ENCODE measurements around the gene SPIRE2. TPM values are rescaled to one million over a fixed set of nuclear protein-coding genes. Genes with fewer than 3 reads are reported as not detected.

SPIRE2 gene
- polyA plus RNA-seq, 1 donor from 2014 or later = 45.0 TPM

- Histone ChIP-seq H2AFZ (ENCODE audit: low read depth, low read length) (no peak overlapping the region), H3K9me2 (ENCODE audit: insufficient read depth, low read length) (no peaks in the 10 kb centered on the region), H3K4me3 (ENCODE audit: low read length) (no peak overlapping the region), H3K9ac (ENCODE audit: low read length) (no peak overlapping the region), H3K27me3 (ENCODE audit: insufficient read depth, low read depth, low read length) (no peaks in the 10 kb centered on the region), H4K20me1 (ENCODE audit: insufficient read depth) (no peaks in the 10 kb centered on the region), H3F3A (ENCODE audit: insufficient read depth, low read length, poor library complexity, severe bottlenecking) (no peaks in the 10 kb centered on the region), H3K27ac (ENCODE audit: low read length) (no peak overlapping the region), H3K79me2 (replicated peaks; ENCODE audit: insufficient read depth, low read length) (peaks cover 4% of the 10 kb centered on the region), H3K9me3 (ENCODE audit: low read length) (peaks cover 6% of the 10 kb centered on the region), H3K36me3 (ENCODE audit: insufficient read depth, low read length) (peaks cover 10% of the 10 kb centered on the region), H3K4me2 (ENCODE audit: low read length) (no peak overlapping the region)
- TF ChIP-seq CTCF (IDR thresholded peaks at IDR 0.05; ENCODE audit: poor library complexity, severe bottlenecking) = no peak
- TF ChIP-seq EZH2 (IDR thresholded peaks at IDR 0.05; ENCODE audit: borderline replicate concordance, insufficient read depth, low read length, poor library complexity, severe bottlenecking) = no peak
- TF ChIP-seq MXI1 (conservative IDR thresholded peaks at IDR 0.05; ENCODE audit: poor library complexity, severe bottlenecking) = no peak
- TF ChIP-seq, protein P1, sequence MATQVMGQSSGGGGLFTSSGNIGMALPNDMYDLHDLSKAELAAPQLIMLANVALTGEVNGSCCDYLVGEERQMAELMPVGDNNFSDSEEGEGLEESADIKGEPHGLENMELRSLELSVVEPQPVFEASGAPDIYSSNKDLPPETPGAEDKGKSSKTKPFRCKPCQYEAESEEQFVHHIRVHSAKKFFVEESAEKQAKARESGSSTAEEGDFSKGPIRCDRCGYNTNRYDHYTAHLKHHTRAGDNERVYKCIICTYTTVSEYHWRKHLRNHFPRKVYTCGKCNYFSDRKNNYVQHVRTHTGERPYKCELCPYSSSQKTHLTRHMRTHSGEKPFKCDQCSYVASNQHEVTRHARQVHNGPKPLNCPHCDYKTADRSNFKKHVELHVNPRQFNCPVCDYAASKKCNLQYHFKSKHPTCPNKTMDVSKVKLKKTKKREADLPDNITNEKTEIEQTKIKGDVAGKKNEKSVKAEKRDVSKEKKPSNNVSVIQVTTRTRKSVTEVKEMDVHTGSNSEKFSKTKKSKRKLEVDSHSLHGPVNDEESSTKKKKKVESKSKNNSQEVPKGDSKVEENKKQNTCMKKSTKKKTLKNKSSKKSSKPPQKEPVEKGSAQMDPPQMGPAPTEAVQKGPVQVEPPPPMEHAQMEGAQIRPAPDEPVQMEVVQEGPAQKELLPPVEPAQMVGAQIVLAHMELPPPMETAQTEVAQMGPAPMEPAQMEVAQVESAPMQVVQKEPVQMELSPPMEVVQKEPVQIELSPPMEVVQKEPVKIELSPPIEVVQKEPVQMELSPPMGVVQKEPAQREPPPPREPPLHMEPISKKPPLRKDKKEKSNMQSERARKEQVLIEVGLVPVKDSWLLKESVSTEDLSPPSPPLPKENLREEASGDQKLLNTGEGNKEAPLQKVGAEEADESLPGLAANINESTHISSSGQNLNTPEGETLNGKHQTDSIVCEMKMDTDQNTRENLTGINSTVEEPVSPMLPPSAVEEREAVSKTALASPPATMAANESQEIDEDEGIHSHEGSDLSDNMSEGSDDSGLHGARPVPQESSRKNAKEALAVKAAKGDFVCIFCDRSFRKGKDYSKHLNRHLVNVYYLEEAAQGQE (IDR thresholded peaks at IDR 0.05; ENCODE audit: borderline replicate concordance) = no peak
- TF ChIP-seq POLR2AphosphoS5 (IDR thresholded peaks at IDR 0.05) = no peak
- no peak for TF ChIP-seq TAF1 (IDR thresholded peaks at IDR 0.05; ENCODE audit: low read depth)
- no peak for TF ChIP-seq SMC3 (conservative IDR thresholded peaks at IDR 0.05; ENCODE audit: poor library complexity)
- no peak for TF ChIP-seq EP300 (conservative IDR thresholded peaks at IDR 0.05; ENCODE audit: poor library complexity, severe bottlenecking)
- TF ChIP-seq RAD21 (conservative IDR thresholded peaks at IDR 0.05) = no peak
These were observed 41.6 kb downstream of the SPIRE2 start for GRCh38 chr16:89869911-89870310.

DNA sequence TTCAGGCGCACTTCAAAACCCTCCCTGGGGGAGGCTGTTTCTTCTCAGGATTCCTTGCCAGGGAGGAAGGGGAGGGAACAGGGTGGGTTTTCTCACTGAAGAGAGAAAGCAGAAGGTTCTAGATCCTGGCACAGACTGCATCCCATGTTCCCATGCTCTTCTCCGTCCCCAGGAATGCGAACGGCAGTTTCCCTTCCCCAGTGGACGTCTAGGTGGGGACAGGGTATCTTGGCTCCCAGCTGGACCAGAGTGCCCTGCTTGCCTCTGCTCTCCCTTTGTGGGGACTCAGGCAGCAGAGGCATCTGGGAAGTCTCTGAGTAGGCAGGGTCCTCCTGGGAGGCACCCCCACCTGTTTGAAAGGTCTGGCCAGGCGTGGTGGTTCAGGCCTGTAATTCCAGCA, 42.2 kb downstream of the SPIRE2 start:
- Histone ChIP-seq H3K79me2 (replicated peaks; ENCODE audit: insufficient read depth, low read length) (peaks cover 8% of the 10 kb centered on the region), H3K27me3 (ENCODE audit: insufficient read depth, low read depth, low read length) (no peaks in the 10 kb centered on the region), H3F3A (ENCODE audit: insufficient read depth, low read length, poor library complexity, severe bottlenecking) (no peaks in the 10 kb centered on the region), H3K9me2 (ENCODE audit: insufficient read depth, low read length) (no peaks in the 10 kb centered on the region), H3K27ac (ENCODE audit: low read length) (no peak overlapping the region), H3K4me2 (ENCODE audit: low read length) (no peak overlapping the region), H4K20me1 (ENCODE audit: insufficient read depth) (no peaks in the 10 kb centered on the region), H3K9me3 (ENCODE audit: low read length) (peaks cover 6% of the 10 kb centered on the region), H3K9ac (ENCODE audit: low read length) (no peak overlapping the region), H3K4me3 (ENCODE audit: low read length) (no peak overlapping the region), H2AFZ (ENCODE audit: low read depth, low read length) (no peak overlapping the region), H3K36me3 (ENCODE audit: insufficient read depth, low read length) (peaks cover 6% of the 10 kb centered on the region)
- TF ChIP-seq, protein P1 (IDR thresholded peaks at IDR 0.05; ENCODE audit: borderline replicate concordance) = no peak
- TF ChIP-seq MXI1 (conservative IDR thresholded peaks at IDR 0.05; ENCODE audit: poor library complexity, severe bottlenecking) (no peak), EZH2 (IDR thresholded peaks at IDR 0.05; ENCODE audit: borderline replicate concordance, insufficient read depth, low read length, poor library complexity, severe bottlenecking) (no peak), RAD21 (conservative IDR thresholded peaks at IDR 0.05) (no peak), EP300 (conservative IDR thresholded peaks at IDR 0.05; ENCODE audit: poor library complexity, severe bottlenecking) (no peak), SMC3 (conservative IDR thresholded peaks at IDR 0.05; ENCODE audit: poor library complexity) (no peak), TAF1 (IDR thresholded peaks at IDR 0.05; ENCODE audit: low read depth) (no peak), CTCF (IDR thresholded peaks at IDR 0.05; ENCODE audit: poor library complexity, severe bottlenecking) (no peak), POLR2AphosphoS5 (IDR thresholded peaks at IDR 0.05) (no peak)
